GM23338 (cell line): ENCODE measurements around the gene LPAR4. TPM values are rescaled to one million over a fixed set of nuclear protein-coding genes. Genes with fewer than 3 reads are reported as not detected.
A peak's percentile ranks its signal among the peaks of the same experiment; 100 is the strongest.

Source experiments
- ATAC-seq: fragments of 200-7000 bp; cut with Tn5 transposase; 3 replicates; pipeline ENCODE4 v1.9.1; 2020
- DNase-seq: peaks from one replicate; pipeline ENCODE4 v3.0.0-alpha.2; 2015; ENCODE audit warnings: low spot score
- H2AFZ ChIP-seq: fragments of 200-600 bp; sonication (generic); 2 replicates; pipeline ENCODE4 v1.8.0; 2016; ENCODE audit warnings: antibody characterized with exemption, mild to moderate bottlenecking, moderate library complexity
- H3F3A ChIP-seq: fragments of 200-600 bp; sonication (generic); replicated peaks from 2 replicates; pipeline ENCODE4 v1.8.0; 2017; ENCODE audit warnings: antibody characterized with exemption, mixed run types, low read depth
- H3K27ac ChIP-seq: fragments of 200-600 bp; sonication (generic); 2 replicates; pipeline ENCODE4 v1.6.1; 2016; ENCODE audit warnings: low read depth
- H3K27me3 ChIP-seq: fragments of 200-600 bp; sonication (generic); 2 replicates; pipeline ENCODE4 v1.8.0; 2016; ENCODE audit warnings: mild to moderate bottlenecking, mixed run types, moderate library complexity; ENCODE audit not compliant: insufficient read depth
- H3K36me3 ChIP-seq: fragments of 200-600 bp; sonication (generic); 2 replicates; pipeline ENCODE4 v1.8.0; 2016; ENCODE audit warnings: mild to moderate bottlenecking; ENCODE audit not compliant: insufficient read depth
- H3K4me1 ChIP-seq: fragments of 200-600 bp; sonication (generic); 2 replicates; pipeline ENCODE4 v1.8.0; 2016; ENCODE audit warnings: mild to moderate bottlenecking, moderate library complexity; ENCODE audit not compliant: insufficient read depth
- H3K4me2 ChIP-seq: fragments of 200-600 bp; sonication (generic); 2 replicates; pipeline ENCODE4 v1.7.1; 2017; ENCODE audit warnings: mixed run types
- H3K4me3 ChIP-seq: fragments of 200-600 bp; sonication (generic); 2 replicates; pipeline ENCODE4 v1.6.1; 2016; ENCODE audit warnings: mixed run types
- H3K79me2 ChIP-seq: fragments of 200-600 bp; sonication (generic); replicated peaks from 2 replicates; pipeline ENCODE4 v1.8.0; 2017; ENCODE audit warnings: mild to moderate bottlenecking; ENCODE audit not compliant: insufficient read depth
- H3K9me2 ChIP-seq: fragments of 200-600 bp; sonication (generic); 2 replicates; pipeline ENCODE4 v1.8.0; 2017; ENCODE audit not compliant: insufficient read depth
- H4K20me1 ChIP-seq: fragments of 200-600 bp; sonication (generic); replicated peaks from 2 replicates; pipeline ENCODE4 v1.8.0; 2017; ENCODE audit warnings: mild to moderate bottlenecking; ENCODE audit not compliant: insufficient read depth
- H3K27ac Mint-ChIP-seq: 2 replicates; pipeline ENCODE4 v1.8.0; 2020; ENCODE audit warnings: inconsistent platforms, mild to moderate bottlenecking, moderate library complexity, mixed read lengths
- H3K27me3 Mint-ChIP-seq: 3 replicates; pipeline ENCODE4 v1.8.0; 2022; ENCODE audit warnings: low read depth, mild to moderate bottlenecking, moderate library complexity, mixed read lengths, inconsistent platforms; ENCODE audit not compliant: insufficient read depth, poor library complexity
- H3K36me3 Mint-ChIP-seq: 3 replicates; pipeline ENCODE4 v1.8.0; 2021; ENCODE audit warnings: low read depth, mild to moderate bottlenecking, inconsistent platforms, moderate library complexity, mixed read lengths
- H3K4me1 Mint-ChIP-seq: 3 replicates; pipeline ENCODE4 v1.8.0; 2020; ENCODE audit warnings: mild to moderate bottlenecking, inconsistent platforms, mixed read lengths
- H3K4me3 Mint-ChIP-seq: 3 replicates; pipeline ENCODE4 v1.8.0; 2021; ENCODE audit warnings: moderate library complexity, mild to moderate bottlenecking, inconsistent platforms, mixed read lengths
- H3K9me3 Mint-ChIP-seq: 3 replicates; pipeline ENCODE4 v1.8.0; 2020; ENCODE audit warnings: moderate library complexity, mild to moderate bottlenecking, inconsistent platforms, mixed read lengths
- CREB1 ChIP-seq: fragments of 250-450 bp; sonication (Bioruptor Pico); IDR thresholded peaks from 2 replicates; pipeline ENCODE4 v1.5.0; 2020; ENCODE audit warnings: low read depth, mild to moderate bottlenecking, moderate library complexity
- CTCF ChIP-seq, 2 experiments: fragments of 200-600 bp in 1 of 2; sonication (generic) in 1 of 2; conservative IDR thresholded peaks; 2 replicates each; pipeline versions ENCODE4 v1.5.1 to v1.6.1; 2016 to 2017; ENCODE audit warnings: antibody characterized with exemption in 2 of 2, low read depth in 2 of 2, mild to moderate bottlenecking in 2 of 2, moderate library complexity in 1 of 2
- ETS1 ChIP-seq: IDR thresholded peaks from 2 replicates; pipeline ENCODE4 v1.6.1; 2016; ENCODE audit warnings: antibody characterized with exemption
- EZH2phosphoT487 ChIP-seq: fragments of 200-600 bp; sonication (generic); IDR thresholded peaks from one replicate; pipeline ENCODE4 v1.8.1; 2018; ENCODE audit warnings: antibody characterized with exemption; ENCODE audit not compliant: unreplicated experiment
- JUNB ChIP-seq: IDR thresholded peaks from one replicate; pipeline ENCODE4 v1.6.1; 2016; ENCODE audit warnings: antibody characterized with exemption; ENCODE audit not compliant: unreplicated experiment
- POLR2AphosphoS5 ChIP-seq: IDR thresholded peaks from 2 replicates; pipeline ENCODE4 v1.6.1; 2016; ENCODE audit warnings: antibody characterized with exemption, low read depth
- STAT1 ChIP-seq: IDR thresholded peaks from one replicate; pipeline ENCODE4 v1.6.1; 2016; ENCODE audit warnings: antibody characterized with exemption; ENCODE audit not compliant: unreplicated experiment
- ZNF114 ChIP-seq: fragments of 250-450 bp; sonication (Bioruptor Pico); IDR thresholded peaks from 2 replicates; pipeline ENCODE4 v1.5.0; 2020; ENCODE audit warnings: mild to moderate bottlenecking, moderate library complexity
- ZNF331 ChIP-seq: fragments of 250-450 bp; sonication (Bioruptor Pico); IDR thresholded peaks from 2 replicates; pipeline ENCODE4 v1.5.0; 2020; ENCODE audit warnings: low read depth, mild to moderate bottlenecking, moderate library complexity
- ZNF462 ChIP-seq: fragments of 250-450 bp; sonication (Bioruptor Pico); IDR thresholded peaks from 2 replicates; pipeline ENCODE4 v1.5.0; 2020; ENCODE audit warnings: mild to moderate bottlenecking, moderate library complexity
- polyA plus RNA-seq: library from polyadenylated mRNA; unstranded; fragments of >200 nt; fragmentation: Nextera tagmentation; extraction: Ambion mirVana; gene quantifications from 2 replicates; pipeline ENCODE4 v1.2.1, GENCODE V29; 2016
- total RNA-seq: library from RNA; depleted of rRNA; stranded (reverse); fragments of >200 nt; shearing (Covaris generic); gene quantifications from 2 replicates; pipeline ENCODE4 v1.2.3, GENCODE V29; 2014

LPAR4 gene
- total and polyA plus RNA-seq, 2 experiments from 2014 or later: 14.1 to 14.9 TPM

- Mint-ChIP-seq H3K27me3 (peaks cover 3% of the 10 kb centered on the region), H3K9me3 (no peaks in the 10 kb centered on the region), H3K4me3 (peak overlapping the region; percentile 75), H3K36me3 (no peaks in the 10 kb centered on the region; the same call in 2 of the 3 replicates), H3K27ac (peak overlapping the region; percentile 83), H3K4me1 (peaks cover 29% of the 10 kb centered on the region)
- Histone ChIP-seq H3K4me2 (peak overlapping the region; percentile 81), H3K27ac (peak overlapping the region; percentile 95), H4K20me1 (no peaks in the 10 kb centered on the region), H3K4me3 (peak overlapping the region; percentile 53), H3K4me1 (peaks cover 30% of the 10 kb centered on the region), H3K79me2 (peaks cover 13% of the 10 kb centered on the region; the same call in 1 of the 2 replicates), H2AFZ (no peak overlapping the region), H3K27me3 (no peaks in the 10 kb centered on the region), H3F3A (no peaks in the 10 kb centered on the region), H3K36me3 (no peaks in the 10 kb centered on the region), H3K9me2 (no peaks in the 10 kb centered on the region)
- TF ChIP-seq ZNF462 (CRISPR knock-in tag) (no peak), STAT1 (no peak), EZH2phosphoT487 (no peak), JUNB (no peak), CREB1 (no peak), ZNF331 (CRISPR knock-in tag) (no peak)
- peak; percentile 87 for ATAC-seq
- peak; percentile 49 for DNase-seq
These were observed 1.0 kb upstream of the LPAR4 start for GRCh38 chrX:78746496-78746895.

- Histone ChIP-seq H3K4me2 (peak overlapping the region; percentile 81), H2AFZ (no peak overlapping the region), H3K9me2 (no peaks in the 10 kb centered on the region), H3K4me1 (peaks cover 30% of the 10 kb centered on the region), H3K27ac (peak overlapping the region; percentile 95), H3K79me2 (peaks cover 13% of the 10 kb centered on the region; the same call in 1 of the 2 replicates), H3K4me3 (peak overlapping the region; percentile 53), H3F3A (no peaks in the 10 kb centered on the region), H4K20me1 (no peaks in the 10 kb centered on the region), H3K36me3 (no peaks in the 10 kb centered on the region), H3K27me3 (no peaks in the 10 kb centered on the region)
- no peaks in the 10 kb centered on the region; the same call in 2 of the 3 replicates for H3K36me3 Mint-ChIP-seq
- DNase-seq (no peak), ATAC-seq (no peak; the same call in 2 of the 3 replicates)
- no peaks in the 10 kb centered on the region for H3K9me3 Mint-ChIP-seq
- peaks cover 3% of the 10 kb centered on the region for H3K27me3 Mint-ChIP-seq
- H3K27ac Mint-ChIP-seq: peak overlapping the region; percentile 94
- H3K4me1 Mint-ChIP-seq: peaks cover 29% of the 10 kb centered on the region
- H3K4me3 Mint-ChIP-seq: peak overlapping the region; percentile 75
- TF ChIP-seq POLR2AphosphoS5: no peak
- TF ChIP-seq CTCF (conservative IDR thresholded peaks at IDR 0.05; ENCODE audit: low read depth in 2 of 2): no peak
- TF ChIP-seq ZNF114 (CRISPR knock-in tag): no peak
- TF ChIP-seq JUNB: no peak
- no peak for TF ChIP-seq ETS1
These were observed 451 bp downstream of the LPAR4 start for GRCh38 chrX:78747971-78748370.
